ENCODE data around the gene ARPP21.

ARPP21 gene

DNA sequence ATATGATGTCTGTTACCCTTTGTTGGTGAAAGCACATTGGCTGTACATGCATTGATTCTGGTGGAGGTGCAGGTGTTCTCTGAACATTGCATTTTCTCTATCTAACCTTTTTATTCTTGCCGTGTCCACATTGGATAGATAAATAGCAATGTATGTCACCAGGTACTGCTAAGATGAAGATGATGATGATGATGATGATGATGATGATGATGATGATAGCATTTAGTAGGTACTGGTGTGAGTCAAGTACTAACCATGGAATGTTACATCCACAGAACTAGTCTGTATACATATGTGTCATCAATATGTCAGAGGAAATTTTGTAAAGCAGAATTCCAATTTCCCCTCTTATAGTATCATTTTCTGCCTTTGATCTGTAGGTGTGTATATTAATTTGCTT is 36.3 kb downstream of the ARPP21 start:
- no peak for DNase-seq (ENCODE audit: low spot score)

GRCh38 chr3:35677797-35678196 is 38.5 kb downstream of the ARPP21 start:
- DNase-seq (ENCODE audit: low spot score) = no peak

GRCh38 chr3:35678643-35679161 is 39.4 kb downstream of the ARPP21 start:
- no peak for DNase-seq (ENCODE audit: low spot score)

DNA sequence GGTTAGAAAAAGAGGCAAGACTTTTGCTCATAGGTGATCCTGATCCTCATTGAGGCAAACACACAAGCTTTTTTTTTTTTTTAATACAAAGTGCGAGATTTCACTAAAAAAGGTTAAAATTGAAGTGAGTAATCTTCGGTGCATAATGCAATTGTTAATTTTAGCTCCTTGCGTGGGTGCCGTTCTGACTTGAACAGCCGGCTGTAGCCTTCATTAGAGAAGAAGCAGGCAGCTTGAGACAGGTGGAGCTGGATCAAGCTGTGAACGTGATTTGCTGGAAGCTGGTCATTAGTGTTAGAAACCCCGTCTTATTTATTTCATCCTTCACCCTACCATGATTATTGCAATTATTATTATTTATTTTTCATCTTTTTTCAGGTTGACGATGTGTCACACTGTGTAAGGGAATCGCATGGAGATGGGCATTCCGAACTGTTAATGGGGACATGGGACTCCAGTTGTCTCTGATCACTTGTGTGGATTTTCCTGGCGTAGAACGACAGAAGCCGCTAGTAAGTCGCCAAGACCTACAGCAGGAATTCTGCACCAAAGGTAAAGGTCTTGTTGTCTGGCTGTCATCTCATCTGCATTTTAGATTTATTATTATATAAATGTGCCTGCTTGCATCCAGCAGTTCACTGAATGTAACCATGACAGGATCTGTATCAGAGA is 40.2 kb downstream of the ARPP21 start:
- no peak for DNase-seq (ENCODE audit: low spot score)

DNA sequence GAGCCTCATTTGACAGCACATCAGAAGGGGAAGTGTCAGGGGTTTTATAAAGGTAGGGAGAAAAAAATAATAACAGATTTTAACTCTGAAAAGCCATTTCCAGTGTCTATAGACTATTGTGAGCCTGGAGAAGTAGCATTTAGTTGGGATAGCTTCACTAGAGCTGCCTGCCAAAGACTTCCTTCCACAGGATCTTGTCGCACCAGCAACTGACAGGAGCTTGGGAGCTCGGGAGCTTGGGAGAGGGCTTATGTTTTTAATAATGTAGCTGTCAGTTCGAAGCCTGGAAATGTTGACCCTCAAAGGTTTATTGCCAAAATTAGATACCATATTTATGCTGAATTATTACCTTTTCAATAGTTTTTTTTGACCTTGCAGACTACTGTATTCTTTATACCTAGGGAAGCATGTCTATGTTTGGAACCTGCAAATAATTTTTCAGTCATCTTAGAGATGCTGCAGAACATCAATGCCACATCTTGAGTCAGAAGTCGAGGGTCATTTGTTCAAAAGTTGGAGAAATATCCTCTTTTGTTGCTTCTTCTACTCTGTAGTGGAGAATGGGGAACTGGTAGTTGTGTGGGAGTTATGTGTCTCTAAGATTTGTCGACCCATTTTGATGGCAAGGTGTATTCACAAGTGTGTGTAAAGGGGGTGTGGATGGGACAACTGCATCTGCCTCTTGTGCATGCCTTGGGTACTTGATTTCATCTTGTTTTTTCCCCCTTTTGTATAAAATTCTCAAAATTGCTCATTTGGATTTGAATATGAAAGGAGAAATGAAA is 41.7 kb downstream of the ARPP21 start:
- no peak for DNase-seq (ENCODE audit: low spot score)

- DNase-seq (ENCODE audit: low spot score) = no peak
Measured at GRCh38 chr3:35685153-35685552, 45.8 kb downstream of the ARPP21 start.

DNA sequence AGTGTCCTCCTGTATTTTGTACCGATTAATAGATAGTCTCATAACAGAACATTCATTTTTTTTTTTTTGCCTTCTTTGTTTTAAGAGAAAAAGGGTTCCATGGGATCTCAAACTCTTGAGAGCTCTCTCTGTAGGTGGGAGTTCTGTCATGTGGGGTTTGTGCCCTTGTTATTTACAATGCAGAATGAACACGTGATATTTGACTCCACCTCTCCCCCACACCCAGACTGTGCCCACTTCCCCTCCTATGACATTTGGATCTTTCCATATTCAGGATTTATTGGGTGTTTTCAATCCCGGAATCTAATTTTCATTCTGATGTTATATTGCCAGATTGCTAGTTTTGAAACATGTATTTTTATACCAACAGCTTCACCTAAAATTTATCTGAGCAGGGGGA is 49.5 kb downstream of the ARPP21 start:
- no peak for DNase-seq (ENCODE audit: low spot score)

- DNase-seq (ENCODE audit: low spot score) = no peak
Measured at GRCh38 chr3:35690271-35690670, 50.9 kb downstream of the ARPP21 start.

GRCh38 chr3:35705904-35706303 is 66.6 kb downstream of the ARPP21 start:
- no peak for DNase-seq (ENCODE audit: low spot score)

- DNase-seq (ENCODE audit: low spot score) = no peak
Measured at GRCh38 chr3:35707904-35708303, 68.6 kb downstream of the ARPP21 start.

- no peak for DNase-seq (ENCODE audit: low spot score)
Measured at GRCh38 chr3:35708394-35709271, 69.3 kb downstream of the ARPP21 start.

DNA sequence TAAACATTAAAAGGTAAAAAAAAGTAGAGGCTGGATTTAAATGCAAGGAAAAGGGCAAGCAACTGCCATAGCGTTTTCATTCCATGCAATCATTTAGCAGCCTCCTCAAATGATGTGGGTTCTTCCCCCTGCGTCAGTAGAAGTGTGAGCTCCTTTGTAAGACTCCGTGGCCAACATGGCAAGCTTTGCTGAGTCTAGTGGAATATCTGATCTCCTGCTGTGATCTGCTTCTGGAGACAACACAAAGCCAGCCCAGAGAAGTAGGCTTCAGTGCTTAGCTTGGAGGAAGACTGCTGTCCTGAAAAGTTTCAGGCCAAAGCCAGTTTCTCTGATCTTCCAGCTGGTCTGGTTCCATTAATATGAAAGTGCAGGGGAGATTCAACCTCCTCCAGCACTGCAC is 70.4 kb downstream of the ARPP21 start:
- no peak for DNase-seq (ENCODE audit: low spot score)

DNA sequence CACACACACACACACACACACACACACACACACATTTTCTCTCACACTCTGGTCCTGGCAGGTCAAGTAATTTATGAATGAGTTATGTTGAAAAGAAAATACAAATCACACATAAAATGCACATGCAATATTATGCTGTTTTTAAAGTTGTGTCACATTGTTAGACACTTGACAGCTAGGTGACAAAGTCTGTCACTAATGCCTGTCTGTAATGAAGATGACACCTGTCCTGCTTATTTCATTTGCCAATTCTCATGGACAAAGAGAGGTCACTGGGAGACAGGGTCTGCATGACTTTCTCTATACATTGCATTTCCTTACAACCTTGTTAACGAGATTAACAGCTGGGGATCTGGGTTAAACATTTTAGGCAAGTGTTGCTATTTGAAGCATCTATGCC is 71.2 kb downstream of the ARPP21 start:
- DNase-seq (ENCODE audit: low spot score) = no peak

DNA sequence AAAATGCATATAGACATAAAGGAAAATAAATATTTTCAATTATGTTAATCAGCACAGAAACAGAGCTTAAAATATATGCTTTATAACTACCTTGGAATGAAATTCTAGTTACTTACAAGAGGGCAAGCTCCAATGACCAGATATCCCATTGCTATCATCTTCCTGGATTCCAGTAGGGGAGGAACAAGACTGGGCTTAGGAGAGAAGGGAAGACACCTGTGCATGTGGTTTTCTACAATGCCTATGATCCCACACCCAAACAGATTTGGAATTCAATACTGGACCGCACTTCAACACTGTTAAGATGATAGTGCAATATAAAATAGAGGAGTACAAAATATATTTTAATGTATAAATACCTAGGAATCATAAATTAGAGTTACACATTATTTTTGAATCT is 79.6 kb downstream of the ARPP21 start:
- no peak for DNase-seq (ENCODE audit: low spot score)

DNA sequence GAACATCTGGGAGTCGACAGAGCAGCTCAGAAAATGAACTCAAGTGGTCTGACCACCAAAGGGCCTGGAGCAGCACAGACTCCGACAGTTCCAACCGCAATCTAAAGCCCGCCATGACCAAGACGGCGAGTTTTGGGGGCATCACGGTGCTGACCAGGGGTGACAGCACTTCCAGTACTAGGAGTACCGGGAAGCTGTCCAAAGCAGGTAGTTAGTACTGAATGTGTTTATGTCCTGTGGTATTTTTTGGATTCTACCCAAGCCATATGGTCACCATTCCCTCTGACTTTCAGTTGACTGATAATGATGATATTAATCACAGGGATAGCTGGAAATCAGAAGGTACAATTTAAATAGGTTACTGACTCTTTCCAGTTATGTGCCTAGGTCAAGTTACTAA is 82.3 kb downstream of the ARPP21 start:
- DNase-seq (ENCODE audit: low spot score) = no peak

DNA sequence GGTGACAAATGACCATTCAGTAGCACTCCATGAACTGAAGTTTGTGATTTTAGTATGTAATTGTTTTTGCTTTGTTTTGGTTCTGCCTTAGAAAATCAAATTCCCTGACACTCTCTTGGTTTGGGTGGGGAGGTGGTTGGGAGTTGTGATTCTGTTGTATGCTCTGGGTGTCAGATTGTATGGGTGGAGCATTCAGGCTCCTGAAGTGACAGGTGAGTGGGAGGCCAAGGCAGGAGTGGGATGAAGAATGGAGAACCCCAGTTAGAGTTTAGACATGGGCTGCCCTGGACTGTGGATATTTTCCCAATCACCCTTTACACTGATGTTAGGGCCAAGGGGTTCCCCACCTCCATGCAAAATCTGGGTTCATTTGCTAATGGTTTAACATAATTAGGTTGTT is 83.6 kb downstream of the ARPP21 start:
- DNase-seq (ENCODE audit: low spot score) = no peak

DNA sequence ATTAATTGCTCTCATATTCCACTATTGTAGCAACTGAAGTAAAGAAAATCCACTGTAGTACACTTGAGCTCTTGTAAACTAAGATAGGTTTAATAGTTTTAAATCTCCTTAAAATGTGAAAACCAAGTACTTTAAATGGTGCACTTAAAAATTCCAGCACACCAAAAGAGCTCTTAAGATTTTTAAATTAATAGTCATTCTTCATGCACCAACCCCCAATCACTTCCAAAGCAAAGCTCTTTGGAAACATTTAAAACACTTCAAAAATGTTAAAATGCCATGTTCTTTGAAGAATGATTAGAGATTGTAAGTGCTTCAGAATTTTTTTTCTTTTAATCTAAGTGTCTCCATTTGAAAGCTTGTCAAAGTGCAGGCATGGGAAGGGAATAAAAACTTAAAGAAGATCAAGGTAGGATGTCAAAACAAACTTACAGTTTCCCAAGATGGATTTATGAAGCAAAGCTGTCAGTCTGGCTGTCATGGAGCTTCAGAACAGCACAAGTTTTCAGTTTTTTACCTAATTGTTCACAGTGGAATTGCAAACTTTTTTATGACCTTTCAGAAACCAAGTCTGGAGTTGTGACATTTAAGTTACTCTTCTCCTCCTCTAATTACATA is 84.3 kb downstream of the ARPP21 start:
- DNase-seq (ENCODE audit: low spot score) = no peak

DNA sequence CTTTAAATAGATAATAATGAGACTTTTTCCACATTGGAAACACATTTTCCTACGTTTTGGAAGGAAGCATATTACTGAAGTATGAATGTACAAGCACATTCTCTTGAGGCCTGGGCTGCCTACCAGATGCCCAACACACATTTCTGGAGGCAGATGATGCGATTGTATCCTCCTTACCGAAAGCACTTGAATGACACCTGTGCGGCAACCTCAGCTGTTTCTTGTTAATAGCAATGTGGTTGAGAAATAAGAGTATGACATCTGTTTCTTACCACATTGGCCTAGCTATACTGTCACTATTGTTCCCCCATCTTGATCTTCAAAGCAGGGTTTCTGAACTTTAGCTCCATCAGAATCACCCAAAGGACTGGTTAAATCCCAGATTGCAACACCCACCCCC is 84.8 kb downstream of the ARPP21 start:
- no peak for DNase-seq (ENCODE audit: low spot score)

- DNase-seq (ENCODE audit: low spot score) = no peak
Measured at GRCh38 chr3:35727179-35727578, 87.9 kb downstream of the ARPP21 start.

GRCh38 chr3:35733341-35733740 is 94.0 kb downstream of the ARPP21 start:
- DNase-seq (ENCODE audit: low spot score) = no peak

- DNase-seq (ENCODE audit: low spot score) = no peak
Measured at GRCh38 chr3:35733864-35734263, 94.5 kb downstream of the ARPP21 start.

- no peak for DNase-seq (ENCODE audit: low spot score)
Measured at GRCh38 chr3:35737080-35737479, 97.8 kb downstream of the ARPP21 start.
